HG02571 (cell line): ENCODE measurements around the gene GMPR2.
"Not testable (repeated sequence)": the region's sequence is repeated elsewhere in the genome, so short reads cannot be mapped to it uniquely, and the experiment has no call there.

Experiments
- ATAC-seq: cut with Tn5 transposase; IDR thresholded peaks from one replicate; pipeline ENCODE4 v1.9.1; 2021; ENCODE audit warnings: mild to moderate bottlenecking, moderate library complexity; ENCODE audit not compliant: unreplicated experiment

Gene GMPR2

GRCh38 chr14:24198814-24199524 is 33.8 kb upstream of the GMPR2 start:
- ATAC-seq: no peak

GRCh38 chr14:24202538-24202937 is 30.2 kb upstream of the GMPR2 start:
- ATAC-seq: not testable (repeated sequence)

- ATAC-seq: not testable (repeated sequence)
Observed at GRCh38 chr14:24203249-24203886, 29.4 kb upstream of the GMPR2 start.

- no peak for ATAC-seq
Observed at GRCh38 chr14:24204163-24205146, 28.3 kb upstream of the GMPR2 start.

- no peak for ATAC-seq
Observed at GRCh38 chr14:24206260-24207103, 26.2 kb upstream of the GMPR2 start.

GRCh38 chr14:24207104-24207551 is 25.6 kb upstream of the GMPR2 start:
- ATAC-seq: no peak

- no peak for ATAC-seq
Observed at GRCh38 chr14:24207625-24208024, 25.1 kb upstream of the GMPR2 start.

- ATAC-seq: no peak
Observed at GRCh38 chr14:24211311-24211710, 21.4 kb upstream of the GMPR2 start.

GRCh38 chr14:24212924-24213865 is 19.5 kb upstream of the GMPR2 start, which contains the start of gene CHMP4A:
Gene CHMP4A, minus strand, starts transcription at chr14:24213488. Its CDS starts 49 bp downstream, at chr14:24213439.
- ATAC-seq: peak; percentile 75

- no peak for ATAC-seq
Observed at GRCh38 chr14:24213866-24214662, 18.7 kb upstream of the GMPR2 start.

GRCh38 chr14:24215495-24216344 is 17.0 kb upstream of the GMPR2 start, which contains the start of gene MDP1:
Gene MDP1, minus strand, starts transcription at chr14:24216066. Its CDS starts 111 bp downstream, at chr14:24215955.
- ATAC-seq: peak; percentile 54

- ATAC-seq: no peak
Observed at GRCh38 chr14:24216345-24216699, 16.4 kb upstream of the GMPR2 start.

- ATAC-seq: not testable (repeated sequence)
Observed at GRCh38 chr14:24216876-24217275, 15.9 kb upstream of the GMPR2 start.

GRCh38 chr14:24219080-24219479 is 13.6 kb upstream of the GMPR2 start:
- no peak for ATAC-seq

GRCh38 chr14:24219521-24219920 is 13.2 kb upstream of the GMPR2 start:
- ATAC-seq: no peak

GRCh38 chr14:24222987-24223386 is 9.7 kb upstream of the GMPR2 start:
- not testable (repeated sequence) for ATAC-seq

GRCh38 chr14:24224618-24225071 is 8.1 kb upstream of the GMPR2 start:
- no peak for ATAC-seq
